WI38 (cell line): ENCODE data around the gene GPATCH2L.
A peak's percentile ranks its signal among the peaks of the same experiment; 100 is the strongest.

Experiments used
- H3K4me3 ChIP-seq: 2 replicates; pipeline ENCODE4 v1.5.1; 2011; ENCODE audit warnings: low read depth, mild to moderate bottlenecking, control low read depth, low read length
- TF ChIP-seq, protein P1 (sequence below): IDR thresholded peaks from 2 replicates; pipeline ENCODE4 v1.5.1; 2012; ENCODE audit warnings: low read depth, mild to moderate bottlenecking, control low read depth, low read length

Gene GPATCH2L

DNA sequence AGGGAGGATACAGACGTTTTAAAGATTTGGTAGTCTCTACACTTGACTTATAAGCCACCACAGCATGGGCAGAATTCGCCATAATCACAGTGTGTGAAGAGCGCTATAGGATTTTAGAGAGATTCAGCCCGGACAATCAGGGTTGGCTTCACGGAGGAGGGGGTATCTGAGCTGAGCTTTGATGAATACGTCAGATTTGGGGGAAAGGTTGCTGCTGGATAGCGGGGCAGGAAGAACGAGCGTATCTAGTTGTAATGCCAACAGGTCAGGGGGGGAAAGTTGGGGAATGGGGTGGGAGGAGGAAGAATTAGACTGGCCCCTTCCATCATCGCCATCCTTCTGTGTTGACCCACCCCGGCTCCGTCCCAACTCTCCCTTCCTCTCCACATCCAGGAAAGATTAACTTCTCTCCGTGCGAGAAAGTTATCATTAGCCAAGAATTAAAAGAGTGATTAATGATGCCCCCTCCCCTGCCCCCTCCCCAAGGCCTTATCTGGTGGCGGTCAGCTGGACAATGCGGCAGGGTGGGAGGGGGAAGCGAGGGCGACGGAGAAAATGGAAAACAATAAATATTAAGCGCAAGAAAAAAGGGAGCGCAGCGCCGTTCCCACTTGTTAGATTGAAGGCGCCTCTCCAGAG, 13.5 kb upstream of the GPATCH2L start:
- no peak overlapping the region for H3K4me3 ChIP-seq

DNA sequence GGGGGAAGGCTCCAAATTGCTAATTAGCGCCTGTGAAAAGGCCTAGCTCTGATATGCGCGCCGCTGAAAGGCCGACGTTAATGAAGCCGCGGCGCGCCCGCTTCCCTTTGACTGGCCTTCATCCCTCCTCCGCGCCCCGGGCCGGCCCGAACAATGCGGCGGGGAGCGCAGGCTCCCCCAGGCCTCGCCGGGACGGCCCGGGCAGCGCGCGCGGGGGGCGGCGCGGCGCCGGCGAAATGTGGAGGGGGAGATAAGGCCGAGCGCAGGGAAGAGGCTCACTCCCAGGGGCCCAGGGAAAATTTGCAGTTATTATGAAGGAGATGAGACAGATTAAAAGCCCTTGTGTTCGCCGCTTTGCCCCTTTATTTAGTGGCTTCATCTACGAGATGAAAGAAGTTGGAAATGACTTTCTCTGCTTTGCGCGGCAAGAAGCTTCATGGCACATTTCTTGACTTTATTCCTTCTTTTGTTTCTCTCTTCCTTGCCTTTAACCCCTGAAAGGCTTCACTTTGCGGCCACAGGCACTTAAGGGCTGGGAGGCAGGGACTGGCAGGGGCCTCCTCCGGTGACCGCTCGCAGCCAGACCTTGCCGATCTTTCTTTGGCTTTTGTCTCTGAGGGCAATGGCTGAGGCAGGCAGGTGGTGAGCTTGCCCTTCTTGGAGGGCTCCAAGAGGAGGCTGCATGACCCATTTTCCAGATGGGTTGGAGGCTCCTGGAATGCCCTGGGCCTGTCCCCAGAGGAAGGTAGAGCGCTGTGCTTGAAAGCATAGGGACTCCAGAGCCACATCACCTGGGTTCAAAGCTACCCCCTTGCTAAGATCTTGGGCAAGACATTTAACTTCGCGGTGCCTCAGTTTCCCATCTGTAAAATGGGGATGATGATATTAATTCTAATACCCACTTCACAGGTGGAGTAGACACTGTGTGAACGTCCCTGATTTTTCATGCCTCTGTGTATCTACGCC, 12.7 kb upstream of the GPATCH2L start:
- TF ChIP-seq, protein P1, sequence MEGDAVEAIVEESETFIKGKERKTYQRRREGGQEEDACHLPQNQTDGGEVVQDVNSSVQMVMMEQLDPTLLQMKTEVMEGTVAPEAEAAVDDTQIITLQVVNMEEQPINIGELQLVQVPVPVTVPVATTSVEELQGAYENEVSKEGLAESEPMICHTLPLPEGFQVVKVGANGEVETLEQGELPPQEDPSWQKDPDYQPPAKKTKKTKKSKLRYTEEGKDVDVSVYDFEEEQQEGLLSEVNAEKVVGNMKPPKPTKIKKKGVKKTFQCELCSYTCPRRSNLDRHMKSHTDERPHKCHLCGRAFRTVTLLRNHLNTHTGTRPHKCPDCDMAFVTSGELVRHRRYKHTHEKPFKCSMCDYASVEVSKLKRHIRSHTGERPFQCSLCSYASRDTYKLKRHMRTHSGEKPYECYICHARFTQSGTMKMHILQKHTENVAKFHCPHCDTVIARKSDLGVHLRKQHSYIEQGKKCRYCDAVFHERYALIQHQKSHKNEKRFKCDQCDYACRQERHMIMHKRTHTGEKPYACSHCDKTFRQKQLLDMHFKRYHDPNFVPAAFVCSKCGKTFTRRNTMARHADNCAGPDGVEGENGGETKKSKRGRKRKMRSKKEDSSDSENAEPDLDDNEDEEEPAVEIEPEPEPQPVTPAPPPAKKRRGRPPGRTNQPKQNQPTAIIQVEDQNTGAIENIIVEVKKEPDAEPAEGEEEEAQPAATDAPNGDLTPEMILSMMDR = no peak
- H3K4me3 ChIP-seq = no peak overlapping the region

More for the DNA sequence above, 13.5 kb upstream of the GPATCH2L start:
- TF ChIP-seq, protein P1 = no peak

- TF ChIP-seq, protein P1 = no peak
- no peak overlapping the region for H3K4me3 ChIP-seq
Measured at GRCh38 chr14:76143642-76144041, 8.1 kb upstream of the GPATCH2L start.

DNA sequence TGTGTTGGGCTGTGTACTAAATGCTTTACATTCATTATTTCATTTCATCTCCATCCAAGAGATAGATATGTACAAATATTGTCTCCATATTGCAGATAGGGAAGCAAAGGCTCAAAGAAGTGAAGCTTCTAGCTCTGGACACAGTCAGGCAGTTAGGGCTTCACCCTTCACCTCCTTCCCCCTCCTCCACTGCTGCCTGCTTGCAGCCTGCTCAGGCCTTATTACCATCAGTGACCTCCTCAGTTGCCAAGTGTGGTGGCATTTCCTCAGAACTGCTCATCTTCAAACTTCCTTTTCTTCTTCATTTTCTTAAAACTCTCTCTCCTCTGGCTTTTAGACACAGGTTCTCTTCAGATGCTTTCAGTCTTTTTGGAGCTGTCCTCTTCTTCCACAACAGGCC, 4.7 kb upstream of the GPATCH2L start:
- no peak overlapping the region for H3K4me3 ChIP-seq
- TF ChIP-seq, protein P1 = no peak

DNA sequence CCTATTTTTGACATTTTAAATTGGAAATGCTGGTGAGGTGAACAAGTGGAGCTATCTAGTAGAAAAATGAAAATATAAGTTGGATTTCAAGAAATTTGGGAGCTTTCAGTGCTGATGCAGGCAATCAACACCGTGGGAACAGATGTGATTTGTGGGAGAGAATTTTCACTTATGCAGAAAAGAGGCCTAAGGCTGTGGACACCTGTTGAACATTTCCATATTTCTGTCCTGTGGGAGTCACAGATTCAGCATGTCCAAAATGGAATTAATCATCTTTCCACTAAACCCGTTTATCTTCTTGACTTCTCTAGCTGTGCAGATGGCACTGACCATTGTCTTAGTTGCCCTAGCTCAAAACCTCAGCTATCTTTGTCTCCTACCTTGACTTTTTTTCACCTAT, 2.5 kb upstream of the GPATCH2L start:
- H3K4me3 ChIP-seq = no peak overlapping the region
- TF ChIP-seq, protein P1 = no peak

DNA sequence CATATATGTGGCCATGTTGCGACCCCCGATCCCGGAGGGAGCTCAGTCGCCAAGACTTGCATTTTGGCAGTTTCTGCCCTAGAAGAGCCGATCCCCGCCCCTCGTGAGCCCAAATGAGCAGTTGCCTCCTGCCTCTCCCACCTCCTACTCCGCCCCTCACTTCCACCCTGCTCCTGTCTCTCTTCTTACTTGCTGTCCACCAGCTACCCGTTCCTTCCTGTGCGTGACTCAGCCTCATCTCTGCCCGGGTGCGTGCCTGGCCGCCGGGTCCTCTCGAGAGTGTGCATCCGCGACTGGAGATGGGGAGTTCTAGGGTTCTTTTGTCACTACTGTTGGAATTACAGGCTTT, 585 bp downstream of the GPATCH2L start:
- H3K4me3 ChIP-seq = peak overlapping the region; percentile 98
- TF ChIP-seq, protein P1 = no peak

DNA sequence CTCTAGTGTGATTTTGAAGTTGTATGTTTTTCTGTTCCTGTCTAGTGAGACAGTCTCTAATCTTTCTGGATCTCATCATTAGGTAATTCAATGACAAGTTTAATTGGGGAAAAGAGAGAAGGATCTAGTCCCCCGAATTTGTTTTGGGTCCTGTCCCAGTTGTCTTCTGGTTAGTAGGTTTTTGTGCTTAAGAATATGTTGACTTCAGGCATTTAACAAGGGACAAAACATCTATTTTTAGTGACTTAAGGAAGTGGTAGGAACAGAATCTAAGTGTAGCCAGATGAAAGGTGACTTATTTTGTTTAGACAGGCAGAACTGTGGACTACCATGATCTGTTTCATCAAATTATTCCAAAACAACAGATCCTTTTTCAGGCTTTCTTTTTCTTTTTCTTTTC, 2.2 kb downstream of the GPATCH2L start:
- no peak overlapping the region for H3K4me3 ChIP-seq
- TF ChIP-seq, protein P1 = no peak
